Measurements from ENCODE around the gene GRID1.
A peak's percentile ranks its signal among the peaks of the same experiment; 100 is the strongest.

GRID1 gene

GRCh38 chr10:86262688-86263181 is 103.9 kb downstream of the GRID1 start:
- DNase-seq, result no peak

- peak; percentile 25 to 62 for DNase-seq
These were observed 104.5 kb downstream of the GRID1 start for GRCh38 chr10:86261941-86262687.

- no peak for DNase-seq
These were observed 105.1 kb downstream of the GRID1 start for GRCh38 chr10:86261470-86261869.

GRCh38 chr10:86260564-86260963 is 106.0 kb downstream of the GRID1 start:
- DNase-seq, result no peak

GRCh38 chr10:86259901-86260562 is 106.6 kb downstream of the GRID1 start:
- DNase-seq, result no peak

GRCh38 chr10:86258941-86259340 is 107.7 kb downstream of the GRID1 start:
- DNase-seq, result no peak

GRCh38 chr10:86258499-86258898 is 108.1 kb downstream of the GRID1 start:
- DNase-seq, result no peak

GRCh38 chr10:86257683-86258082 is 108.9 kb downstream of the GRID1 start:
- no peak for DNase-seq

GRCh38 chr10:86256690-86257315 is 109.8 kb downstream of the GRID1 start:
- DNase-seq, result no peak

GRCh38 chr10:86255405-86256251 is 111.0 kb downstream of the GRID1 start:
- DNase-seq, result no peak

GRCh38 chr10:86254526-86255174 is 111.9 kb downstream of the GRID1 start:
- peak; percentile 10 to 51 for DNase-seq

GRCh38 chr10:86254081-86254480 is 112.5 kb downstream of the GRID1 start:
- peak in 1 of 2 experiments; percentile 60 for DNase-seq

- DNase-seq, result peak in 1 of 2 experiments; percentile 60
These were observed 113.2 kb downstream of the GRID1 start for GRCh38 chr10:86253091-86254072.

GRCh38 chr10:86252556-86252955 is 114.0 kb downstream of the GRID1 start:
- DNase-seq, result peak in 1 of 2 experiments; percentile 36

- DNase-seq, result no peak
These were observed 114.5 kb downstream of the GRID1 start for GRCh38 chr10:86252079-86252478.

- DNase-seq, result no peak
These were observed 115.2 kb downstream of the GRID1 start for GRCh38 chr10:86251426-86251825.

- no peak for DNase-seq
These were observed 116.2 kb downstream of the GRID1 start for GRCh38 chr10:86250399-86250798.

- no peak for DNase-seq
These were observed 116.8 kb downstream of the GRID1 start for GRCh38 chr10:86249794-86250193.

GRCh38 chr10:86248062-86248461 is 118.5 kb downstream of the GRID1 start:
- DNase-seq, result no peak

- no peak for DNase-seq
These were observed 119.0 kb downstream of the GRID1 start for GRCh38 chr10:86247588-86247987.

- DNase-seq, result no peak
These were observed 119.5 kb downstream of the GRID1 start for GRCh38 chr10:86247073-86247472.
